Measurements from ENCODE around the gene PLSCR5. TPM values are rescaled to one million over a fixed set of nuclear protein-coding genes. Genes with fewer than 3 reads are reported as not detected.

PLSCR5 gene
- polyA plus RNA-seq, 1 donor: not detected

DNA sequence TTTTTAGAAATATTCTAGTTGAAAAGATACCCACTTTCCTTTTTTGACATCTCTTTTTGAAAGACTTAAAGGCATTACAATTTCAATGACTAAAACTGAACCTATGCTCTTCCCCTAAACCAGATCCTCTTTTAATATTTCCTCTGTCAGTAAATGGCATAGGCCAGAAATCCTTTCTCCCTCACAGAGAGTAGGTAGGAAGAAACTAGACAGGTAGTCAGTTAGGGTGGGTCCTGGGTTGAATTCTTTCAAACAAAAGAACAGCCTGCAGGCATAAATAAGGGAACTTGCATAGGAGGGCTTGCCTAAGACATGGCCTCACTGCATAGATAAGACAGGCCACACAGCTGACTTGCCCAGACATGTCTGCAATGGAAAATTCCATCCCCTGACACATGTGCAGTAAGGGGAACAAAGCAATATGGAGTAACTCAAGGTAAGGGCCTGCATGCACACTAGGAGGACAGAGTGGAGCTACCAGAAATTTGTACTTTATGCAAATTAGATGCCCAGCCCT is 23.1 kb downstream of the PLSCR5 start:
- DNase-seq: no peak

DNA sequence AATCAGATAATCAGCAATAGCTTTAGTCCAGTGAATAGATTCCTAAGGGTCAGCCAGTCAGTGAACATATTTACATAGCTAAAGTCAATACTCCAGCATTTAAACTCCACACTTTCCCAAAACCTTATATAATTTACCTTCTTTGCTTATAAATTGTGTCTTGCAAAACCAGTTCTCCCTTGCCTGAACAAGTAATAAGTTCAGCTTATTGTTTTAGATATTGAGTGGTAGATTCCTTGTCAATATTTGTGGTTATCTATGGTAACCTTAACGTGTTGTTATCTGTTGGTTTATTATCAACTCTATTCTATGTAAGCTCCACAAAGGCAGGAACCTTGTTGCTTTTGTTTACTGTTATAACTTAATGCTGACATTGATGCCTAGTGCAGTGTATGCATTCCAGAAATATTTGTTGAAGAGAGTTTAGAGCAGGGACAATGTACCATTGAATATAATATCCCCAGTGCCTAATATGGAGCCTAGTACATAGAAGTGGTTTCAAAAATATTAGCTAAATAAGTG is 24.0 kb downstream of the PLSCR5 start:
- no peak for DNase-seq

DNA sequence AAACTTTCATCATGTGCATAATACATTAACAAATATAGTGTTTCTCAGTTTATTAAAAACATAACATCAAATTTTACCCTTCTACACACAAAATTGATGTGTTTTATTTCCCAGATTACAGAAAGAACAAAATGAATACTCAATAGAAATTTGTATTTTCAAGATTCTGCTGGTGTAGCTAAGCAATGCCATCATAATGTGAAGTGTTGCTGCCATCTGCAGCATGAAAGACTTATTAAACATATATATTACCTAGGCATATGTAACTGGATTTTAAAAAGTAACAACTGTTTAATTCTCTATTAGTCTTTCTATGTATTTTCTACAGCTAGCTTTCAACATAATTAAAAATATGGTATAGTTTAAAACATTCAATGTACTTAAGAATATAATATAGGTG is 27.5 kb downstream of the PLSCR5 start:
- DNase-seq: peak; percentile 31

DNA sequence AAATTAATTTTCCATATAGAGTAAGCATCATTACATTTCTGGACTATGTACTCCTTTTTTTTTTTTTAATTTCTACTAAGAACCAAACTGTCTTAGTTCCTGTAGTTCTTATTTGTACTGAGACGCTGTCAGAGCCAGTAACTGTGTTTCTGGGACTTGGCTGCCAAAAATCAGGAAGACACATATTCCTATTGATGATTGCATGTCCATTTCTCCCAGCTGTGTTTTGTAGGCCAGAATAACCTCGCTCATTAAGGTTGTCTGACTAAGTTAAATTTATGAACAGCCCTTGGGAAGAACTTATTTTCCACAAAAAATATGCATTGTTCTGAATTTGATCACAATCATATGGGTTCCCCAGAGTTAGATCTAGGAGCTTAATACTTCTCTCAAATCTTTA is 29.5 kb downstream of the PLSCR5 start:
- DNase-seq: peak; percentile 12

DNA sequence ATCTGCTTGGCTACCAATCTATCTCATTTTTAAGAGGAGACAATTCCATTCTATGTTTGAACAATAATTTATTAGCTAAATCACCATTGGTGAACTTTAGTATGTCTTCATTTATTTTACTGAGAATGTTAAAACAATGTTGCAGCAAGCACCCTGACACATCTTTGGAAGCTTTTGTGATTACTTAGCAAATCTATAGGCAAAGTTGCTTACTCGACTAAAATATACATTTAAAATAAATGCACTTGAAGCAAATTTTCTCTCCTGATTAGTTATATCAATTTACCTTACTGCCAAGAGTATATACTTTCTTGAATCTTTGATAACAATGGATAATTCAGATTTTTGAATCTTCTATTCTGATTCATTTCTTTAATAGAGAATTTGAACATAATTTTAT is 31.0 kb downstream of the PLSCR5 start:
- no peak for DNase-seq

DNA sequence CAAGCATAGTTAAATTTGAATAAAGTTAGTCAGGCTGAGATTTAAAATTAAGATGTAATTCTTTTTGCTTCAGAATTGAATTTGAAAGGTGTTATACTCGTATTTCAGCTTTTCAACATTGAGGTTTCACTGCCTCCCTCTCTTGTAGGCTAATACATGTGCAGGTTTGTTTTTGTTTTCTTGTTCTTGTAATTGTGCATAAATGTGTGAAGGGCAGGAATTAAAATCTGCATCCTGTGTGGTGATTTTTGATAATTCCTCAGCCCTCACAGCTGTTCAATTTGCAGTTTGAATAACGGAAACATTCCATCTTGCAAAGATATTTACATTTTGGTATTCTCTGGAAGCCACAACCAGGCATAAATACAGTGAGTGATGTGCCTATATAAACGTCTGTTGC is 35.8 kb downstream of the PLSCR5 start:
- DNase-seq: no peak

DNA sequence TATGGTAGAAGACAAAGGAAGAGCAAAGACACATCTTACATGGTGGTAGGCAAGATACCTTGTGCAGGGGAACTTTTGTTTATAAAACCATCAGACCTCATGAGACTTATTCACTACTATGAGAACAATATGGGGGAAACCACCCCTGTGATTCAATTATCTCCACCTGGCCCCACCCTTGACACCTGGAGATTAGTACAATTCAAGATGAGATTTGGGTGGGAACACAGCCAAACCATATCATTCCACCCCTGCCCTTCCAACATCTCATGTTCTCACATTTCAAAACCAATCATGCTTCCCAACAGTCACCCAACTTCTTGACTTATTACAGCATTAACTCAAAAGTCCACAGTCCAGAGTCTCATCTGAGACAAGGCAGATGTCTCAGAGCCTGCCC is 39.0 kb downstream of the PLSCR5 start:
- no peak for DNase-seq

DNA sequence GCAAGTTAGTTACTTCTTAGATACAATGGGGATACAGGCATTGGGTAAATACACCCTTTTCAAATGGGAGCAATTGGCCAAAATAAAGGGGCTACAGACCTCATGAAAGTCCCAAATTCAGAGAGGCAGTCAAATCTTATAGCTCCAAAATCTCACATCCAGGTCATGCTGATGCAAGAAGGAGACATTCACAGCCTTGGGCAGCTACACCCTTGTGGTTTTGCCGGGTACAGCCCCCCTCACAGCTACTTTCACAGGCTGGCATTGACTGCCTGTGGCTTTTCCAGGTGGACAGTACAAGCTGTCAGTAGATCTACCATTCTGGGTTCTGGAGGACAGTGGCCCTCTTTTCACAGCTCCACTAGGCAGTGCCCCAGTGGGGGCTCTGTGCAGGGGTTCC is 43.3 kb downstream of the PLSCR5 start:
- DNase-seq: no peak

DNA sequence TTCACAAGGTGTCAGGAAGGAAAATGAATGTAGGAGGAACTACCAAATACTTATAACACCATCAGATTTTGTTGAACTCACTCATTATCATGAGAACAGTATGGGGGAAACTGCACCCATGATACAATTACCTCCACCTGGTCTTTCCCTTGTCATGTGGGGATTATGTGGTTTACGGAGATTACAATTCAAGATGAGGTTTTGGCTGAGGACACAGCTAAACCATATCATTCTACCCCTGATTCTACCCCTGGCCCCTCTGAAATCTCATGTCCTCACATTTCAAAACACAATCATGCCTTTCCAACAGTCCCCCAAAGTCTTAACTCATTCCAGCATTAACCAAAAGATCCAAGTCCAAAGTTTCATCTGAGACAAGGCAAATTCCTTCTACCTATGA is 43.7 kb downstream of the PLSCR5 start:
- no peak for DNase-seq

DNA sequence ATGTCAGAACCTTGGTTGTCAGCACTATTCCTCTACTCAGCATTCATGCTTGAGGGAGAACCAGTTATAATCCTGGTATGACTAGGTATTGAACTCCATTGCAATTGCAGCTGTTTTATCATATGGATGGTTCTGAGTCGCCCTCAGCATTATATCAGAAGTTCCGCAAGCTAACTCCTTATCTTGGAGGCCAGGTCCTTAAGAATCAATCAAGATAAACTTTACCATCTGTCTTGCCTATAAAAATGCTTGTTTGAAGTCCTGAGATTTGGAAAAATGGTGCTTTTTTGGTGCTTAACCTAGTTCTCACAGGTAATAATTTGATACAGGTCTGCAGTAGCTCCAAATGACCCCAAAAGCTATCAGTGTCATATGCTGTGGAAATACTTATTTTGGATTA is 44.5 kb downstream of the PLSCR5 start:
- no peak for DNase-seq

DNA sequence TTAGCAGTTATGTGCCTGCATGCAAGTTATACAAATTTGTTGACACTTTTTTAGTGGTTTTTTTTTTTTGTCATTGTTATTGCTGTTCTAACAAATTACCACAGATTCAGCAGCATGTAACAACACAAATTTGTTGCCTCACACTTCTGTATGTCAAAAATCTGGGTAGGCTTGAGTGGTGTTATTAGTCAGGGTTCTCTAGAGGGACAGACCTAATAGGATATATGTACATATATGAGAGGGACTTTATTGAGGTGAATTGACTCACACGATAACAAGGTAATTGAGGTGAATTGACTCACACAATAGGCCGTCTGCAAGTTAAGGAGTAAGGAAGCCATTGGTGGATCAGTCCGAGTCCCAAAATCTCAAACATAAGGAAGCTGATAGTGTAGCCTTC is 45.8 kb downstream of the PLSCR5 start:
- no peak for DNase-seq

DNA sequence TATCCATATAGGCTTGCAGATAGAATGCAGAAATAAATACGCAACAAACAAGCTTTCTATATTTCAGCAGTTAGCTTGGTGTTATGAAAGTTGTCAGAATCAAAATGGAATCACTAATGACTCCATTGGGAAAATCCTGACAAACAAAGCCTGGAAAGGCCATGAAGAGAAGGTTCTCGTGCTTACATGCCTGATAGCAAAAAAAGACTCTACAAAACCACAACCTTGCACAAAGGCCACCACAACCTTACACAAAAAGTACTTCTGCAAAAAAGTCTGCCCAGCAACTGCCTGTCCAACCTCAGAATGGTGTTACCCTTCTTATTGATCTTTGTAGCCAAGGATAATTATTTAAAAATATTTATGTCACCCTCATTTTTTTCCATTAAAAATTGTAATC is 46.4 kb downstream of the PLSCR5 start:
- no peak for DNase-seq

DNA sequence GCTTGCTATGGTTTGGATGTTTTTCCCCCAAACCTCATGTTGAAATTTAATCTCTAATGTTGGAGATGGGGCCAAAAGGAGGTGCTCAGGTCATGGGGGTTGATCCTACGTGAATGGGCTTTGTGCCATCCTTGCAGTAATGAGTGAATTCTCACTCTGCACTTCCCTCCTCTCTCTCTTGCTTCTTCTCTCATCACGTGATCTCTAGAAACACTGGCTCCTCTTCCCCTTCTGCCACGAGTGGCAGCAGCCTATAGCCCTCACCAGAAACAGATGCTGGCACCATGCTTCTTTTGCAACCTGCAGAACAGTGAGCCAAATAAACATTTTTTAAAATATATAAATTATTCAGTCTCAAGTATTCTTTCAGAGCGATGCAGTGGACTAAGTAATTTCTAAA is 47.4 kb downstream of the PLSCR5 start:
- no peak for DNase-seq

DNA sequence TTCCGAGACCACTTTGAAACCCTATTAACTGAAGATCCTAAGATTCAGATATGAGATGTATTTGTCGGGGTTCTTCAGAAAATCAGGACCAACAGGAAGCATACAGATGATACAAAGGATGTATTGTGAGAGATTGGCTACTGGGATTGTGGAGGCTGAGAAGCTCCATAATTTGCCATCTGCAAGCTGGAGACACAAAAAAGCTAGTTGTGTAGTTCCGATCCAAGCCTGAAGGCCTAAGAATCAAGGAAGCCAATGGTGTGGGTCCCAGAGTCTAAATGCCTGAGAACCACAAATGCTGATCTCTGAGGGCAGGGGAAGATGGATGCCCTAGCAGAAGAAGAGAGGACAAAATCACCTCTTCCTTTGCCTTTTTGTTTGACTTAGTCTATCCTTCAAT is 49.8 kb downstream of the PLSCR5 start:
- no peak for DNase-seq

DNA sequence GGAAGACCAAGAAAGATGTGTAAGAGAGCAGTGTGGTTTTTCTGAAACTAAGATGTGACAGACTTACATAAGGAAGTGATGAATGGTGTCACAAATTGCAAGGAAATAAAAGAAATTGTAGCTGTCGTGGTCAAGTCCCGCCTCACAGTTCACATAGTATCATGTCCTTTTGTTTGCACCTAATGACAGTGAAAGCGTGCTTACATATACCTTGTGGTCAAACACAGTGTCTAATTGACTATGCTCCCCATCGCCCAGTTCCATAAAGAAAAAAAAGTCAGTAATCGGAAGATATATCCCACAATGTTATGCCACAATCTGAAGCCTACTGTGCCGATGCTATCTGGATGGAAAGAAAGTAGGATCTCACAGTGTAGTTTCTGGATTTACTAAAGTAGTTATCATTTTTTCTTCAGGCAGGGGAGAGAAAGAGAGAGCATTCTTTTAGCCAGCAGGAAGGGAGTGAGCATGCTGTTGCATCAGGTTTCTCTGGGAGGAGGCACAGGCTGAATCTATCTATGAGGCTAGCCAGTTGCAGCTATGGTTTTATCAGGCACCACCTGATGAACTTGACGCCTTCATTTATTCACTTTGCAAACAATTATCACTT is 50.9 kb downstream of the PLSCR5 start:
- DNase-seq: no peak

DNA sequence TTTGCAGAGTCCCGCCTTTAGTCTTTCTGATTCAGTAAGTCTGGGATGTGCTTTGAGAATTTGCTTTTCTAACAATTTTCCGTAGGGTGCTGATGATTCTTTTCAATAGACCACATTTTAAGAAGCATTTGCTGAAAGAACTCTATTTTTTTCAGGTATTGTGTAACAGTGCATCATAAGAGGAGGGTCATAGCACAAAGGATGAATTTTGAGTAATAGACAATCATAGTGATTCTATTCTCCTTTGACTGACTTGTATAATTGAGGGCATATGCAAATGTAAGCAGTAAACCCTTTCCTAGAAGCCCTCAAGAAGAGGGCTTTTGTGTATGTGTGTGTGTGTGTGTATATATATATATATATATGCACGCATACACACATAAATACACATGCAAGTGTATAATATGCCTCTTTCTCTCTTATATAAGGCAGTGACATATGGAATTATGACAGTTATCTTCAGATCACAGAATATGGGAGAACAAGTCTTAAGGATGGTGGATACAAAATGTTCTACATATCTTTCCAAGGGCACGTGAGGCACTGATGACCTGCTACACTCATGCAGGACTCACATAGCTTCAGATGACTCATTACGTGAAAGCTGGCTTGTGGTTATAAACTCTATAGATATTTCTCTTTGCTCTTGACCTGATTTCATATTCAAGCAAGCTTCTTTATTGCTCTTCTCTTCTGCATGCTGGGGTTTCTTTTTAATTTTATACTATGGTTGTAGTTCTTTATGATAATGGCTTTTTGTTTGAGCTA is 54.2 kb downstream of the PLSCR5 start:
- no peak for DNase-seq

DNA sequence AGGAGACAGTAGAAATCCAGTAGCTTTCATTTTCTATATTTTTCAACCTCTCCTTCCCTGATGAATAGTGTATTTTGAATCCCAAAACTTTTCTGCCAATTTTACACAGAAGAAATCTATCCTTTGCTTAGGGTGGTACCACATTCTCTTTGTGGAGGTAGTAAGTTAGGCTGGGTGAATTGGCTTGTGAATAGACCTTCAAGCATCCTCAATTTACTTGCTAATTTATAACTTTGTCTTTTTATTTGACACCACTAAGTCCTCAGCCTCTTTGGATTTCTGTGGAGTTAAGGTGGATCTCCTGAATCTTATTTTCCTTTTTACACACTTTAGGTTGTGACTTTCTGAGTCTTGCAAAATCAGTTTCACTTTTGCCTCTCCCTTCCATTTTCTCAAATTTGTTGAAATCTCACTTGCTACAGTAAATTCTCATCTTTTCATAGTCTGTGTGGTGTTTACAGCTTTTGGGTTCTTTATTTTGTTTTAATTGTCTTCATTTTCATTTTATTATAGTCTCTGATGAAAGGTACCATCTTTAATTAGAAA is 55.0 kb downstream of the PLSCR5 start:
- no peak for DNase-seq

DNA sequence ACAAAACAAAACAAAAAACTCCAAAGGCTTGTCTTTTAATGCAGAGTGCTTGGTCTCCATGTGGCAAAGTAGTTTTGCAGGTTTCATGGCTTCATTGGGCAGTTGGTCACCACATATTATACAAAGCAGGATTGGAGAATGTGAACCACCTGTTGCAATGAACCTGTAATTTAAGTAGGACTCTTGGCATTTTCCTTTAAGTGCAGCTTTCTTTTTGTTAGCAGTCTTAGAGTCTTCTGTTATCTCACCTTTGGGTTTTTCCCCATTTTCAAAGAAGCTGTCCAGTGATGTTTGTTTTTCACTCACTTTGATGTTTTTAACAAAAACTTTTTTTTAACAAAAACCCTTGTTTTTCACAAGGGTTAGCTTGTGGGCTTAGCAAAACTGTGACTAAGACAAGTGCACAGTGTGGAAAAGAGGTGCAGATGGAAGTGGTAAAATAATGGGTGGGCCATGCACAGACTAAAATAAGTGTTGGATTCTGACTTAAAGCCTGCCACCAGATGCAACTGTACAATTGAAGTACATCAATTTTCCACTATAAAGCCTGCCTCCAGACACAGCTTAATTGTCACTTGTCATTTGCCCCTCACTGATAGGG is 57.8 kb downstream of the PLSCR5 start:
- DNase-seq: no peak

DNA sequence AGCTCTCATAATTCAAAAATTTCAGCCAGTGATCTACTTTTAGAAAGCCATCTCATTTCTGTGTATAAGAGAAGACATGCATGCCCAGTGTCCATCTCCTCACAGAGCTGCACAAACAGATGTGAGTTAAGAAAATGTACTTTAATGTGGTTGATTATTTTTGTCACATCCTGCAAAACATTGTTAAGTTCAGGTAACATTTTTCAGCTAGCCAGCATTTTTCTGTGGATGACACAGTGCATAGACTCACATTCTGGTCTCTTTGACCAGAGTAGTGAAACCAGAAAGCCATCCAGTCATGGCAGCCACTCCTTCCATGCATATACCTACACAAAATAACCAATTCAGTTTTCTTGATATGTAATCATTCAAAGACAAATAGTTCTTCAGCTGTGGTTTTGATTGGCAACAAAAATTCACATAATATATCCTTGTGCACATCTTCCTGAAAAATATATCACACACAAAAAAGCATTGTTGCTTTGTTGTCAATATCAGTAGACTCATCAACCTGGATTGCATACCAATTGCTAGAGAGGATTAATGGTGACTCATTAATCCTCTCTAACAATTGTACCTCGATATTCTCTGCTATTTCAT is 58.7 kb downstream of the PLSCR5 start:
- DNase-seq: no peak

DNA sequence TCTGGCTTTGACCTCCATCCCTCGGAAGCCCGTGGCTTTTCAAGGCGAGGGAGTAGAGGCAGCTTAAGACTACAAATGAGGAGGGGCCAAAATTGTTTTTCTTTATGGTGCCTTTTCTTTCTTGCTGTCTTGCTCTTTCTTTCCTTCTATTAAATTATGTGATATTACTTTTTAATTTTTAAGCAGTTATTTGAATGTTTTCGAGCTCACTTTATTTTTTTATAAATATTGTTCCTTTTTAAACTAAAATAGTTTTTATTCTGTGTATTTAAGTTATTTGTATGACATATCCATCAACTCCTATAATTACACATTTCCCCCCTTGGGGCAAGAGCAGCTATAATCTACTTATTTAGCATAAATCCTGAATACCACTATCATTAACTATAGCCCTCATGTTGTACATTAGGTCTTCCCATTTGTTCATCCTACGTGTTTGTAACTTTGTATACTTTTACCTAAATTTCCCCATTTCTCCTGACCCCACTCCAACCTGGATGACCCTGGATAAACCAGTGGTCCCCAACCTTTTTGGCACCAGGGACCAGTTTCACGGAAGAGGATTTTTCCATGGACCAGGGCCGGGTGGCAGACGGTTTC is 60.1 kb downstream of the PLSCR5 start:
- DNase-seq: no peak

DNA sequence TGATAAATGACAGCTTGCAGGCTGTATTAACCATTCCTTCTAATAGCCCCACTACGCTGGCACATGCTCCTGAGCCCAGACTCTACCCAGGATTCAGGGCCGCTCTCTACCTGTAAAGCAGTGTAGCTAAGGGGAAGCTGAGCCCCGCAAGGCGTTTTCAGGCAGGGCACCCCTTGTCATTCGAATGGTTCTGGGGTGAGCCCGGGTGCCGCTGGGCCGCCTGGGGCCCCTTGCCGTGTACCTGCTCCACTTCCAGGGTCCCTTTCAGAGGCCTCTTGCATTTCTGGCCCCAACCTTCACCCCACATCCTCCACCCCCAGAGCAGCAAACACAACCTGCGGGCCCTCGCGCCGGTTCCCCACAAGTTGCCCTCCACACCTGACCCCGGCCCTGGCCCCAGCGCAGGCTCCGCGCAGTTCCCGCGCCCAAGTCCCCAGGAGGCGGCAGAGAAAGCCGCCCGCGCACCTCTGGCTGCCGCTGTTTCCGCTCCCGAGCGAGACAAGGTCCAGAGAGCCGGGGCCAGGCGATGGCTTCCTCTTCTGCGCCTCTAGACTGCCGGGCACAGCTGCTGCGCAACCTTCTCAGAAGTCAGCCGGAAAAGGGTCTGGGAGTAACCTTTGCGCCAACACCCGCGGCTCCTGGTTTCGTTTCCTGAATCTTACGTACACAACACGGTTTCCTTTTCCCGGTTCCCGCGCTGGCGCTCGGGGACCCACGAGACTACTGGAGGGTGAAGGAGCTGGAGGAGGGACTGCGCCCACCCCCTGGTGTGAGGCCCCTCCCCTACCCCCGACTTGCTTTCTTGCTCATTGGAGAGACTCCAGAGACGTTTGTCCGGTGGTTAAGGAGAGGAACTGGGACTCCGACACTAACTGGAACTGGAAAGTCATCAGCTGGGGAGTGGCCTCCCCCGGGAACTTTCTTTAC is 60.9 kb downstream of the PLSCR5 start, which contains the start of gene PLSCR1:
Gene PLSCR1, minus strand, starts transcription at position 606 of the 927 bp plus-strand sequence. CDS start 8,055 bp downstream, outside the sequence.
- DNase-seq: peak; percentile 86

Data from hindlimb muscle (tissue), 1 donor.